ENCODE measurements around the gene ZNF177. TPM values are rescaled to one million over a fixed set of nuclear protein-coding genes. Genes with fewer than 3 reads are reported as not detected.

The ZNF177 gene
- total and polyA plus RNA-seq, 2 donors (not counting 3 experiments of a cell fraction or from before 2014, with no cell fraction given) = 0.42 to 0.86 TPM

DNA sequence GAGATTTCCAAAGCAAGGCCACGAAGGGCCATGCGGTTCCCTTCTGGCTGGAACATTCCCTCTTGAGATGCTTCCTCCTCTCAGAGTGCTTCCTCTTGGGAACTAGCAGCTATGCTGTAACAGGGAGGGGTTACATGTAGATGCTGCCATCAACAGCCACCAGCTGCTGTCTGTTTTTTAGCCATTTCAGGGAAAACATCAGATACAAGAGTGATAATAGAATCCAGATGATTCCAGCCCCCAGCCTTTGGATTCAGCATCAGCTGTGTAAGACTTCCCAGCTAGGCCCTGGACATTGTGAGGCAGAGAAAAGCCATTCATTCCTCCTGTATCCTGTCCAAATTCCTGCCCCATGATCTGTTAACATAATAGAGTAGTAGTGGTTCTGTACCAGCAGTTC, 8.2 kb upstream of the ZNF177 start:
- H3K9me3 ChIP-seq (replicated peaks; ENCODE audit: control insufficient read depth, insufficient read depth, low read length) = peaks cover 2% of the 10 kb centered on the region
- no peaks in the 10 kb centered on the region for H3K36me3 ChIP-seq (ENCODE audit: control insufficient read depth in 2 of 2, extremely low read depth in 1 of 2, insufficient read depth in 2 of 2, low read length in 2 of 2)
- H3K79me2 ChIP-seq (ENCODE audit: control insufficient read depth, insufficient read depth, low read length) = no peaks in the 10 kb centered on the region
- ChIA-PET POLR2A (no interaction called here), CTCF (no interaction called here)
- H3K9ac ChIP-seq (replicated peaks; ENCODE audit: extremely low read depth, insufficient read depth, low read length) = no peak overlapping the region
- no peaks in the 10 kb centered on the region for H3K27me3 ChIP-seq (ENCODE audit: control insufficient read depth in 2 of 2, insufficient read depth in 2 of 2, low read length in 2 of 2)
- no TSS peak for BruUV-seq (replicated peaks)
- no peaks in the 10 kb centered on the region for H4K20me1 ChIP-seq (replicated peaks; ENCODE audit: control insufficient read depth, extremely low read depth, insufficient read depth, low read length)
- no peak overlapping the region for H3K4me2 ChIP-seq (ENCODE audit: insufficient read depth, low read length)
- DNase-seq (ENCODE audit: low read depth, low spot score) = no peak
- TF ChIP-seq FOS (IDR thresholded peaks at IDR 0.05; ENCODE audit: borderline replicate concordance, insufficient read depth, low read length) (no peak), GATA2 (IDR thresholded peaks at IDR 0.05; ENCODE audit: insufficient read depth, insufficient read length, low read depth, low read length) (no peak), JUN (IDR thresholded peaks at IDR 0.05; ENCODE audit: borderline replicate concordance, insufficient read depth, insufficient read length, low read depth) (no peak), EZH2 (IDR thresholded peaks at IDR 0.05; ENCODE audit: borderline replicate concordance, low read depth, low read length, severe bottlenecking) (no peak), POLR2A (IDR thresholded peaks at IDR 0.05; ENCODE audit: low read depth, low read length) (no peak), MYC (IDR thresholded peaks at IDR 0.05; ENCODE audit: low read depth, low read length) (no peak)
- TF ChIP-seq, protein P1, sequence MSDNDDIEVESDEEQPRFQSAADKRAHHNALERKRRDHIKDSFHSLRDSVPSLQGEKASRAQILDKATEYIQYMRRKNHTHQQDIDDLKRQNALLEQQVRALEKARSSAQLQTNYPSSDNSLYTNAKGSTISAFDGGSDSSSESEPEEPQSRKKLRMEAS (IDR thresholded peaks at IDR 0.05; ENCODE audit: insufficient read depth, insufficient read length) = no peak
- TF ChIP-seq, protein P2, sequence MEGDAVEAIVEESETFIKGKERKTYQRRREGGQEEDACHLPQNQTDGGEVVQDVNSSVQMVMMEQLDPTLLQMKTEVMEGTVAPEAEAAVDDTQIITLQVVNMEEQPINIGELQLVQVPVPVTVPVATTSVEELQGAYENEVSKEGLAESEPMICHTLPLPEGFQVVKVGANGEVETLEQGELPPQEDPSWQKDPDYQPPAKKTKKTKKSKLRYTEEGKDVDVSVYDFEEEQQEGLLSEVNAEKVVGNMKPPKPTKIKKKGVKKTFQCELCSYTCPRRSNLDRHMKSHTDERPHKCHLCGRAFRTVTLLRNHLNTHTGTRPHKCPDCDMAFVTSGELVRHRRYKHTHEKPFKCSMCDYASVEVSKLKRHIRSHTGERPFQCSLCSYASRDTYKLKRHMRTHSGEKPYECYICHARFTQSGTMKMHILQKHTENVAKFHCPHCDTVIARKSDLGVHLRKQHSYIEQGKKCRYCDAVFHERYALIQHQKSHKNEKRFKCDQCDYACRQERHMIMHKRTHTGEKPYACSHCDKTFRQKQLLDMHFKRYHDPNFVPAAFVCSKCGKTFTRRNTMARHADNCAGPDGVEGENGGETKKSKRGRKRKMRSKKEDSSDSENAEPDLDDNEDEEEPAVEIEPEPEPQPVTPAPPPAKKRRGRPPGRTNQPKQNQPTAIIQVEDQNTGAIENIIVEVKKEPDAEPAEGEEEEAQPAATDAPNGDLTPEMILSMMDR (IDR thresholded peaks at IDR 0.05; ENCODE audit: extremely low read depth in 1 of 2, insufficient read depth in 1 of 2, low read depth in 1 of 2, low read length in 2 of 2) = no peak
- H3K27ac ChIP-seq (ENCODE audit: insufficient read depth, low read depth, low read length) = no peak overlapping the region
- intact Hi-C loops (cut with micrococcal nuclease) = no loop called here
- H3K4me3 ChIP-seq (replicated peaks in 1 of 3; ENCODE audit: insufficient read depth in 1 of 3, low read depth in 1 of 3, low read length in 3 of 3) = no peak overlapping the region
- no peak for FAIRE-seq
- no peaks in the 10 kb centered on the region for H3K4me1 ChIP-seq (ENCODE audit: control insufficient read depth, extremely low read depth, insufficient read depth, low read length)
- no peak overlapping the region for H2AFZ ChIP-seq (ENCODE audit: low read depth, low read length)
- dilution Hi-C loops (cut with MboI; ENCODE audit: extremely low pct_ligation_motif_present, low sequenced_read_pairs) = no loop called here
- no peaks in the 10 kb centered on the region for H3K9me1 ChIP-seq (replicated peaks; ENCODE audit: control insufficient read depth, extremely low read depth, insufficient read depth, low read length)

All from endothelial cell of umbilical vein (primary cell).